HG03520 (cell line): ENCODE data around the gene RAP1B.

ENCODE experiments used
- ATAC-seq: cut with Tn5 transposase; IDR thresholded peaks from one replicate; pipeline ENCODE4 v1.9.1; 2021; ENCODE audit warnings: mild to moderate bottlenecking, moderate library complexity; ENCODE audit not compliant: unreplicated experiment

The RAP1B gene

GRCh38 chr12:68610370-68611093, at the start of gene RAP1B:
Gene RAP1B, plus strand, starts transcription at chr12:68610899. Its CDS starts 37,826 bp downstream, at chr12:68648725.
- peak; percentile 78 for ATAC-seq

- no peak for ATAC-seq
These were observed 48.9 kb upstream of the RAP1B start for GRCh38 chr12:68561830-68562229.

- ATAC-seq, result no peak
These were observed 46.5 kb upstream of the RAP1B start for GRCh38 chr12:68564166-68564565.

- ATAC-seq, result no peak
These were observed 45.3 kb upstream of the RAP1B start for GRCh38 chr12:68565391-68565903.

GRCh38 chr12:68568922-68569569, 41.7 kb upstream of the RAP1B start:
- ATAC-seq, result no peak

- ATAC-seq, result no peak
These were observed 38.0 kb upstream of the RAP1B start for GRCh38 chr12:68572661-68573060.

GRCh38 chr12:68573406-68573805, 37.3 kb upstream of the RAP1B start:
- no peak for ATAC-seq

- no peak for ATAC-seq
These were observed 32.8 kb upstream of the RAP1B start for GRCh38 chr12:68577949-68578348.

GRCh38 chr12:68578765-68579164, 31.9 kb upstream of the RAP1B start:
- no peak for ATAC-seq

- ATAC-seq, result no peak
These were observed 31.4 kb upstream of the RAP1B start for GRCh38 chr12:68579254-68579653.

GRCh38 chr12:68580911-68581310, 29.8 kb upstream of the RAP1B start:
- ATAC-seq, result no peak

GRCh38 chr12:68581926-68582325, 28.8 kb upstream of the RAP1B start:
- no peak for ATAC-seq

- no peak for ATAC-seq
These were observed 24.7 kb upstream of the RAP1B start for GRCh38 chr12:68585966-68586365.

- peak; percentile 71 for ATAC-seq
These were observed 23.2 kb upstream of the RAP1B start for GRCh38 chr12:68587448-68587873.

GRCh38 chr12:68589194-68589593, 21.5 kb upstream of the RAP1B start:
- ATAC-seq, result no peak

GRCh38 chr12:68591734-68592418, 18.8 kb upstream of the RAP1B start:
- ATAC-seq, result no peak

- ATAC-seq, result no peak
These were observed 15.5 kb upstream of the RAP1B start for GRCh38 chr12:68595241-68595640.

GRCh38 chr12:68601767-68602166, 8.9 kb upstream of the RAP1B start:
- ATAC-seq, result no peak

- no peak for ATAC-seq
These were observed 8.0 kb upstream of the RAP1B start for GRCh38 chr12:68602720-68603119.

- no peak for ATAC-seq
These were observed 2.5 kb upstream of the RAP1B start for GRCh38 chr12:68608191-68608590.

GRCh38 chr12:68609998-68610369, 715 bp upstream of the RAP1B start:
- ATAC-seq, result no peak
